ENCODE results near the gene JMJD8.

DNA sequence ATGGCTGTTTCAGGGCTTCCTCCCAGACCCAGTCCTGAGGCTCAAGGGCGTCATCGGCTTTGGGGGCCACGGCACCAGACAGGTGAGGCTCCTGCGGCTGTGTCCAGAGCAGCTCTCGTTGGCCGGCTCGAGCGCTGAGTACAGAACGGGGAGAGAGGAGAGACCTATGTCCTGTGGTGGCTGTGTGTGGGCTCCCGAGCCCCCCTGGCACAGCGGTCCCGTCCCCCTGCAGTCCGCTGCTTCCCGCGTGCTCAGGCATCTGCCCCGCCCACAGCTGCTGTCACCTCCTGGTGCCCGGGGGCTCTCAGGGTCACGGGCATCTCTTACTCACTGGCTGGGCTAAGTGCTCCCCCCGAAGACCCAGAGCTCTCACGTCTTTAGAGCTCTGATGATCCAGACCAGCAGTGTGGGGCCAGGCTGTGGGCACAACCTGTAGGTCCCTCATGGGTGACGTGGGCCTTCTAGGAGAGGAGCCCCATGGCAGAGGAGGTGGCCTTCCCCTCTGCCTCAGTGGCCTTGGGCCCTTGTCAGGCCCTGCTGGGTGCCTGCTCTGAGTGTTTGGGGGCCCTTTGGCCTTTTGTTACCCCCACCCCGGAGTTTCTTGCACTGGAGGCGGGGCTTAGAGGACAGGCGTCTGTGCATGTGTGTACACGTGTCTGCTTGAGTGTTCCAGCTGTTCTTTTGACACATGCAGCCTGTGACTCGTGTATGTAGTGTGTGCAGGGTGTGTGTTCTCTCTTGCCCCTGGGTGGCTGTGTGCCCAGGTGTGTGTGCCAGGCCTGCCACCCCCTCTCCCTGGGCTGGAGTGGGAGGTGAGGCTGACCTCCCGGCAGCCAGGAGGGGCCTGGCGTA, 31.5 kb downstream of the JMJD8 start:
- TF ChIP-seq CTCF (IDR thresholded peaks at IDR 0.05) (no peak), POLR2A (IDR thresholded peaks at IDR 0.05) (no peak)

All from ovary (tissue), 3 donors.